HG03064 (cell line): ENCODE results near the gene NOS1AP.

Experiments
- ATAC-seq: cut with Tn5 transposase; IDR thresholded peaks from one replicate; pipeline ENCODE4 v1.9.1; 2021; ENCODE audit warnings: low read depth; ENCODE audit not compliant: unreplicated experiment

Gene NOS1AP

DNA sequence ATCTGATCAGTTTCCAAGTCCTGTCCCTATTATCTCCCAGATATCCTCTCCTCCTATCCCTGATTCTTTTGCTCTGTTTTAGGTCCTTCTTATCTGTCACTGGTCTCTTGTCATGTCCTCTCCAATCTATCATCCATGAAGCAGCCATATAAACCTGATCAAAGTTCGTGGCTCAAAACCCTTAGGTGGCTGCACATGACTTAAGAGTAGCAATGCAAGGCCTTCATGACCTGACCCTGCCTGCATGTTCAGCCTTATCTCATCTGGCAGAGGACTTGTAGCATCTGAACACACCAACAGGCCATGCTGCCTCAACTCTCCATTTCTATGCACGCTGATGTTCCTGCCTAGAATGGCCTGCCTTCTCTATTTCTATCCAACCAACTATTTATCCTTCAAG lies 65.2 kb downstream of the NOS1AP start:
- no peak for ATAC-seq

GRCh38 chr1:162135271-162135775 lies 65.8 kb downstream of the NOS1AP start:
- ATAC-seq: no peak

DNA sequence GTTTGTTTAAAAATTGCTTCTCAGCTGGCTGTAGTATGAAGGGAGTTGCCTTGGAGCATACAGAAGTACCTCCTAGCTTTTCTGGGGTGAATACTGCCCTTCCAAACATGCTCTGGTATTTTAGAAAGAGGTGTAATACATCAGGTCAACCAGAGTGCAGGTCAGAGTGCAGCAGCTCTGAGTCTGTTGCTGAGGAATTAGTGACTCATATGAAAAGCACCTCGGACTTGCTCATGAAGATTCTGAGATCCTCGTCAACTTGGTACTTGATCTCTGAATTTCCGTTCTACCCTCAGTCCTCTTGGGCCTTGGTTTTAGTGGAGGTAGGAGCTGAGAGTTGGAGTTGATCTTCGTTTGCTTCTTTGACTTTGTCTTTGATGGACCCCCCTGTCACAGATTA lies 67.3 kb downstream of the NOS1AP start:
- no peak for ATAC-seq

- no peak for ATAC-seq
These were observed 67.9 kb downstream of the NOS1AP start for GRCh38 chr1:162137179-162137960.

DNA sequence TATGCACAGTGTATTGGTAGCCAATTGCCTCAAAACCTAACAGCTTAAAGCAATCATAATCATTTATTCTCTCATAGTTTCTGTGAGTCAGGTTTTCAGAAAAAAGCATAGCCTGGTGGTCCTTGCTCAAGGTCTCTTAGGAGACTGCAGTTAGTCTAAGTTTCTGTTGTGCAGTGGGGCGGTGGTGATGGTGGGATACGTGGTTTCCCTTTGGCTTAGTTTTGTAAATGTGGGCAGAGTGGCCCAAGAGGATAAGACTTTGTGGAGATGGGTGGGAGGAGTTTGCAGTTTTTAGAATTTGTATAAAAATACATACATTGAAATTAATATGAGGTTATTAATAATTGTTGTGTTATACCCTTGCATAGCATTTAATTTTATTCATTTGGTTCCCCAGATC lies 68.6 kb downstream of the NOS1AP start:
- ATAC-seq: no peak

GRCh38 chr1:162138599-162139181 lies 69.2 kb downstream of the NOS1AP start:
- no peak for ATAC-seq

DNA sequence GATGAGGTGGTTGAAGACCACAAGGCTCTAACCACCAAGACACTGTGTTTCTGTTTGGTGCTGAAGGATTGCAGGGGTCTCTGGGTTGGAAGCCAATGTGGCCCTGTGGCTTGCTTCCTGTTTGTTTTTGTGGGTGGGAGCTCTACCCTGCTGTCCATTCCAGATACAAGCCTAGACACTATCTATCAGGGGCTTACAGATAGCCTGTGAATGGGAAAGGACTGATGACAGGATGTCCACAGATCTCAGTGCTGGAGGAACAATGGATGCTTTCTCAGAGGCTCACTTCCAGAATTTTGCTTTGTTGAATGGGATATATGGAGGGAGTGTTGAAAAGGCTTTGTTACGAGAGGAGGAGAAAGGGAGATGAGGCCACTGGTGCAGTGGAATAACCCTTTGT lies 69.7 kb downstream of the NOS1AP start:
- no peak for ATAC-seq

DNA sequence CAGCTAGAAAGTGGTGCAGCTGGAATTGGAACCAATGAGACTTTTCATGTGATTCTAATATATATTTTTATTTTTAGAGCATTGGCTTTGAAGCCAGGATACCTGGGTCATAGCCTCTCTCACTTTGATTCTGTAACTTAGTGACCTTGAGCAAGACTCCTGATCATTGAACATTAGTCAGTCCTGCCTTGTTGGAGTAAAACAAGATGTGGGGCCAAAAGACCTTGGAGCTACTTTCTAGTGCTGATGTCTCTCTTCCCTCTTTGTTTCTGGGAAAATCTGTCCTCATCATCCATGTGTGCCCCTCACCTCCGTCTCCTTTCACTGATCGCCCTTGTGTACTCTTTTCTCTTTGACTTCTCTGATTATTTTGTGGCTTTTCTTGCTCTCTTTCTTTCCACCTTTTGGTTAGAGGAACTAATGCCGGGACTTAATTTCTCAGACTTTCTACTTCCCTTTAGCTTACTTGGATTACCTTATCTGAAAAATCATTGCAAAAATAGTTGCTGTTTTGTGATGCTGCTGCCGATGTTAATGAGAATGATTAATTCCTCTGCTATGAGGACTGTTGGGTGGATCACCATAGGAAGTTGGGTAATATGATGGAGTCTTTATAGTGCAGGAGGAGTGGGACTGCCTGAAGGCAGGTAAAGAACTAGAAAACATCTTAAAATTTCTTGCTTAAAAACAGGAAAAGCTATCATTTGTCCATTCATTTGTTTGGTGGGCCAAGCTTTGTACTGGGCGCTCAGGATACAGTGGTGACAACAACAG lies 72.0 kb downstream of the NOS1AP start:
- no peak for ATAC-seq

GRCh38 chr1:162142968-162143367 lies 73.5 kb downstream of the NOS1AP start:
- ATAC-seq: no peak

GRCh38 chr1:162144268-162144667 lies 74.8 kb downstream of the NOS1AP start:
- ATAC-seq: no peak

DNA sequence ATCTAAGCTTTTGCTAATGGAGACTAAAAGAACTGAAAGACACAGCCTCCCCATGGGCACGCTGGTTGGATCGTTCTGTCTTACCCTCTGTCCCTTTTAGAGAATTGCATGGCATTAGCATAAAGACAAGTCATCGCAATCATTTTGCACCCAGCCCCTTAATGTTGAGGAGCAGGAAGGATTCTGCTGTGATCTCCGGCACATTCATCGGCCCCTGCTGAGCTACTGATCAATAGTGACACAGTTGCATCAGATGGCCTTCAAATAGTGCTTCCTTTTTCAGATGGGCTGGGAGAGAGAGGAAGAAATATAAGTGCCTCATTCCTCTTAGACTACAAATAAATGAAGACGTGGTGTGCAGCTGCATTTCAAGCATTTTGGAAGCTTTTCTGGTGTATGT lies 75.4 kb downstream of the NOS1AP start:
- ATAC-seq: no peak

DNA sequence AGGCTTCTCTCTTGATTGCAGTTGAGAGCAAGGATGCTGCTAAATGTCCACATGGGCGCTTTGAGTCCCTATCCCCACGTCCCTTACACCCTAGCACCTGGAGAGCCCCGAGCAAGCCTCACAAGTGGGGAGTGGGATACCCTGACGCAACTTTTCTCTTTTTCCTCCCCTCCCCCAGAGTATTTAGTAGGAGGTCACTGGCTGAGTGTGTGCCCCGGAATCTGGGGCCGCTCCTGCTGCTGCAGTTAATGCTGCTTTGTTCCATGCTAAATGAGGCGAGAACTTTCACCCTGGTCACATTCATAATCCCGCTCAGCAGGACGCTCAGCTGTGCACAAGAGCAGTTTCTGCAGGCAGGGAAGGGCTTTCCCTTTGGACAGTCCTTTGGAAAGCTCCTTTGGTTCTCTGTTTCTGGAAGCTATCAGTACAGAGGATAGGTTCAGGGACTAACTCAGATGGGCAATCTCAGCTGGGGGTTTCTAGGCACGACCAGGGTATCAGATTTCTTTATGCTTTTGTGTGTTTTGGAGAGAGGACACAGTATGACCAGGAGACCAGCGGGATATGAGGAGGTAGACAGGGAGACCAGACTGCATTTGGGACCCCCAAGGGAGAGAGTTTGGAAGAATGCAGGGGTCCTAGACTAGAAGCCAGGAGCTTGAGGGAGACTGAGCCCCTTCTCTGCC lies 75.9 kb downstream of the NOS1AP start:
- no peak for ATAC-seq

GRCh38 chr1:162145966-162146696 lies 76.6 kb downstream of the NOS1AP start:
- no peak for ATAC-seq

- no peak for ATAC-seq
These were observed 78.3 kb downstream of the NOS1AP start for GRCh38 chr1:162147760-162148159.

GRCh38 chr1:162150112-162150511 lies 80.6 kb downstream of the NOS1AP start:
- ATAC-seq: no peak

- ATAC-seq: no peak
These were observed 82.7 kb downstream of the NOS1AP start for GRCh38 chr1:162151900-162152829.

GRCh38 chr1:162153374-162153773 lies 83.9 kb downstream of the NOS1AP start:
- no peak for ATAC-seq

DNA sequence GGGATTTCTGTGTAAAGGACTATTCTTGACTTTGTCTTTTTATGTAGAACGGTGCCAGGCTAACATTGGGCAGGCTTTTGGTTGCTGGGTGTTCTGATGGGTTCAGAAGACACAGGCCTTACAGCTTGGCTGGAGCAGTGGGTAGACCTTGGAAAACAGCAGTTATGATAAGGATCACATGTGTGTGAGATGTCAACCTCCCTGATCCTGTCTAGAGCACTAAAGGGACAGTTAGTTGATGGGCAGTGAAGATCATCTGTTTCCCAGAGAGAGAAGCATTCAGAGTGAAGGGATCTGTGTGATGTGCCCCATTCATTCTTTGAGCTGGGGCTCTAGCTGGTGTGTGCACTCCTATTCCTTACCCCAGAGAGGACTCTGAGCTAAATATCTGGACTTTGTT lies 88.0 kb downstream of the NOS1AP start:
- no peak for ATAC-seq

- ATAC-seq: no peak
These were observed 89.3 kb downstream of the NOS1AP start for GRCh38 chr1:162158624-162159271.
